Measurements from ENCODE around the gene ZNF205.

Gene ZNF205

DNA sequence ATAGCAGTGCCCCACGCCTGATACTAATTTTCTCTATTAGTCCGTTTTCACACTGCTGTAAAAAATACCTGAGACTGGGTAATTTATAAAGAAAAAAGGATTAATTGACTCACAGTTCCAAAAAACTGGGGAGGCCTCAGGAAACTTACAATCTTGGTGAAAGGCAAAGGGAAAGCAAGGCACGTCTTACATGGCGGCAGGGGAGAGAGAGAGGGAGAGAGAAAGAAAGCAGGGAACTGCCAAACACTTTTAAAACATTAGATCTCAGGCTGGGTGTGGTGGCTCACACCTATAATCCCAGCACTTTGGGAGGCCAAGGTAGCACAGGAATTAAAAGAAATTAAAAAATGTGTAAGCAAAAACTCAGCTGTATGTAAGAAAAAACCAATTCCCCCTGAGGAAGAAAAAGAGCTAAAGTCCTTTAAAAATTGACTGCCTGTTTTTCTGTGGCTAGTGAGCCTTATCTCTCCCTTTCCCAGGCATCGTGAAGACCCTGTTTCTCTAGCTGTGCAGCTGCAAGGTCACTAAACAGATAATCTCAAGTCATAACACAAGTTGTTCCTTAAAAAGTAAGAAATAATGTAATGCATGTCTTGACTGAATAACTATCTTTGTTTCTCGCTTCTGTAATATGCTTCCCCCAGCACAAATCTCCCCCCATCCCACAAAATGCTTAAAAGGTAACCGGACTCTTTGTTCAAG is 27.3 kb upstream of the ZNF205 start:
- no peak for FAIRE-seq
- DNase-seq (ENCODE audit: low spot score), result no peak

- no peak for FAIRE-seq
These were observed 26.4 kb upstream of the ZNF205 start for GRCh38 chr16:3085868-3086595.

GRCh38 chr16:3086596-3087242 is 25.7 kb upstream of the ZNF205 start:
- no peak for FAIRE-seq
- DNase-seq (ENCODE audit: low spot score), result peak; percentile 57

More at GRCh38 chr16:3085868-3086595, 26.4 kb upstream of the ZNF205 start:
- no peak for DNase-seq (ENCODE audit: low spot score)

- no peak for FAIRE-seq
These were observed 24.8 kb upstream of the ZNF205 start for GRCh38 chr16:3087243-3088235.

DNA sequence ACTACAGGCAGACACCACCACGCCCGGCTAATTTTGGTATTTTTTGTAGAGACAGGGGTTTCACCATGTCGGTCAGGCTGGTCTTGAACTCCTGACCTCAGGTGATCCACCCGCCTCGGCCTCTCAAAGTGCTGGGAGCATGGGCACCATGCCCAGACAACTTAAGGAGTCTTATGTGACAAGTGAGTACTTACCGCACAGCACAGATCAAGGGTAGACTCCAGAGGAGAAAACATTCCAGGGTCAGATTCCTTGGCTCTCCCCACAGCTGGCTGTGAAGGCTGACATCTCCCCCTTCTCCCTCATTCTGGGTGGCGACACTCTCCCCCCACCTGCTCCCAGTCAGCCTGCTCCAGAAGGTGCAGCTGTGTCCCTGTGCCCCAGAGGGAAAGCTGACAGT is 23.9 kb upstream of the ZNF205 start:
- no peak for DNase-seq (ENCODE audit: low spot score)
- no peak for FAIRE-seq

More at GRCh38 chr16:3087243-3088235, 24.8 kb upstream of the ZNF205 start:
- DNase-seq (ENCODE audit: low spot score), result no peak

DNA sequence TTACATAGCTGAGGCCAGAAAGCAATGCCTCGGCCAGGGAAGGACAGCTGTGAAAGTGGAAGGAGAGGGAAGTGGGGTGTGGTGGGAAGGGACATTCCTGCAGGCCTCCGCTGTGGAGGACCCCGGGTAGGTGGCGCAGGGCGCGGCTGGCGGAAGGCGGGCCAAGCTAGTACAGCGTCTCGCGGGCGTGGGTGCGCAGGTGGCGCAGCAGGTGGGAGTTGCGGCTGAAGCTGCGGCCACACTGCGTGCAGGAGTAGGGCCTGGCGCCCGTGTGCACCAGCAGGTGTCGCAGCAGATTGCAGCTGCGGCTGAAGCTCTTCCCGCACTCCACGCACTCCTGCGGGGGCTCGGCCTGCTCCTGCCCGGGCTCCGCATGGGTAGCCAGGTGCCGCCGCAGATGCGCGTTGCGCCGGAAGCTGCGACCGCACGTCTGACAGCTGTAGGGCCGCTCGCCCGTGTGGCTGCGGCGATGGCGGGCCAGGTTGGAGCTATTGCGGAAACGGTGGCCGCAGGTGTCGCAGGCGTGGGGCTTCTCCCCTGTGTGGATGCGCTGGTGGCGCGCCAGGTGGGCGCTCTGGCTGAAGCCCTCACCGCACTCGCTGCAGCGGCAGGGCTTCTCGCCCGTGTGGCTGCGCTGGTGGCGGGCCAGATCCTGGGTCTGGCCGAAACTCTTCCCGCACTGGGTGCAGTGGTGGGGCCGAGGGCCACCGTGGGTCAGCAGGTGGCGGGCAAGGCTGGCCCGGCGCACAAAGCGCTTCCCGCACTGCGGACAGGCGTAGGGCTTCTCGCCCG is 23.3 kb upstream of the ZNF205 start:
- FAIRE-seq (no peak), DNase-seq (ENCODE audit: low spot score) (no peak)

DNA sequence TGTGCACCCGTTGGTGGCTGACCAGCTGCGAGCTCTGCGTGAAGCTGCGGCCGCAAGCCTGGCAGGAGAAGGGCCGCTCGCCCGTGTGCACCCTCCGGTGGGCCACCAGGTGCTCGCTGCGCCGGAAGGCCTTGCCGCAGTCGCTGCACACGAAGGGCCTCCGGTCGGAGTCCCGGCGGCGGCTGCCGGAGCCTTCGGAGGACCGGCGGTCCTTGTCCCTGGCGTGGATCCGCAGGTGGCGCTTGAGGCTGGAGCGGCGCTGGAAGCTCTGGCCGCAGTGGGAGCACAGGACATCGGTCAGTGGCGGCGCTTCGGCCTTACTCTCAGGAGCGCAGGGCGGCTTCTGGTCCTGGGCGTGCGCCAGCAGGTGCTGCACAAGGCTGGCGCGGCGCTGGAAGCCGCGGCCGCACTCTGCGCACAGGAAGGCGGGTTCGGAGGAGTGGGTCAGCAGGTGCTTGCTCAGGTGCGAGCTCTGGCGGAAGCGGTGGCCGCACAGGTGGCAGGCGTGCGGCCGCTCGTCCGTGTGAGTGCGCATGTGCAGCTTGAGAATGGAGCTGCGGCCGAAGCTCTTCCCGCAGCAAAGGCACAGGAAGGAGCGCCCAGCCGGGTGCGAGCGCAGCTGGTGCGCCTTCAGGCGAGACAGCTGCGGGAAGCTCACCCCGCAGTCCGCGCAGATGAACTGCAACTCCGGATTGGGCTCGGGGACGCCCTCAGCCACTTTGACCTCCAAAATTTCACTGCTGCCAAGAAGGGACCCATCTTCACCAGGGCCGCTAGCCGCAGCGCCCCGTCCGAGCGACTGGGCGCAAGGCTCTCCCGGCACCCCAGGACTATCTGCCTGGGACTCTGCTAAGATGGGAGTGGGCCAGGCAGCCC is 22.4 kb upstream of the ZNF205 start:
- DNase-seq (ENCODE audit: low spot score) (no peak), FAIRE-seq (no peak)

- DNase-seq (ENCODE audit: low spot score), result peak; percentile 4
- FAIRE-seq, result no peak
These were observed 20.8 kb upstream of the ZNF205 start for GRCh38 chr16:3091551-3091950.

- DNase-seq (ENCODE audit: low spot score) (no peak), FAIRE-seq (no peak)
These were observed 19.9 kb upstream of the ZNF205 start for GRCh38 chr16:3092501-3092941.

GRCh38 chr16:3094289-3095027 is 17.9 kb upstream of the ZNF205 start:
- DNase-seq (ENCODE audit: low spot score) (peak; percentile 24), FAIRE-seq (no peak)

DNA sequence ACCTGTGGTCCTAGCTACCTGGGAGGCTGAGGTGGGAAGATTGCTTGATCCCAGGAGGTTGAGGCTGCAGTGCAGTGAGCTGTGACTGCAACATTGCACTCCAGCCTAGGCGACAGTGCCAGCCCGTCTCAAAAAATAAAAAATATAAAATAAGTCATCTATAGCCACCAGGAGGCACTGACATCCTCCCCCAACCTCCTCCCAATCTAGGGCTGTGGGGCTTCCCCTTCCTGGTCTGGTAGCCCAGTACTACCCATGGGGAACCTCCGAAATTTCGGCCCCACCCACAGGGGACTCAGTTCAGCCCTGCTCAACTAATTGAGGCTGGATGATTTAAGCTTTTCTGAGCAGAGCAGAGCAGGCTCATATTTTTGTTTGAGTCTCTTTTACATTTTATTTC is 16.5 kb upstream of the ZNF205 start:
- FAIRE-seq (no peak), DNase-seq (ENCODE audit: low spot score) (no peak)

- DNase-seq (ENCODE audit: low spot score) (no peak), FAIRE-seq (no peak)
These were observed 16.0 kb upstream of the ZNF205 start for GRCh38 chr16:3096362-3096761.

DNA sequence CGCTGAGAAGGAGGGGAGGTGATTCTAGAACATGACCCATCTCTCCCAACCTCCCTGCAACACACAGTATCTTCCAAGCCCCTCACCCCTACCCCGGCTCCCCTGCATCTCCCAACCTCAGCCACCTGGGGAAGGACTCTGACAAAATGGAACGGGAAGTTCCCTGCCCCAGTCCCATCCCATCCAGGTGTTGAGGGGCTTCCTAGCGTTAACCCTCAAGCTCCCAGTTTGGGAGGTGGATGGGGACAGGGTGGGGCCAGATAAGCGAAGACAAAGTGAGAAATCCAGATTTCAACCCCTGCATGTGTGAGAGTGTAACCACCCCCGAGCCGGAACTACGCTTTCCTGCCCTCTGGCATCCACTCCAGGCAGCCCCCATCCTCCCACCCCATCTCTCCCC is 15.1 kb upstream of the ZNF205 start:
- no peak for FAIRE-seq

DNA sequence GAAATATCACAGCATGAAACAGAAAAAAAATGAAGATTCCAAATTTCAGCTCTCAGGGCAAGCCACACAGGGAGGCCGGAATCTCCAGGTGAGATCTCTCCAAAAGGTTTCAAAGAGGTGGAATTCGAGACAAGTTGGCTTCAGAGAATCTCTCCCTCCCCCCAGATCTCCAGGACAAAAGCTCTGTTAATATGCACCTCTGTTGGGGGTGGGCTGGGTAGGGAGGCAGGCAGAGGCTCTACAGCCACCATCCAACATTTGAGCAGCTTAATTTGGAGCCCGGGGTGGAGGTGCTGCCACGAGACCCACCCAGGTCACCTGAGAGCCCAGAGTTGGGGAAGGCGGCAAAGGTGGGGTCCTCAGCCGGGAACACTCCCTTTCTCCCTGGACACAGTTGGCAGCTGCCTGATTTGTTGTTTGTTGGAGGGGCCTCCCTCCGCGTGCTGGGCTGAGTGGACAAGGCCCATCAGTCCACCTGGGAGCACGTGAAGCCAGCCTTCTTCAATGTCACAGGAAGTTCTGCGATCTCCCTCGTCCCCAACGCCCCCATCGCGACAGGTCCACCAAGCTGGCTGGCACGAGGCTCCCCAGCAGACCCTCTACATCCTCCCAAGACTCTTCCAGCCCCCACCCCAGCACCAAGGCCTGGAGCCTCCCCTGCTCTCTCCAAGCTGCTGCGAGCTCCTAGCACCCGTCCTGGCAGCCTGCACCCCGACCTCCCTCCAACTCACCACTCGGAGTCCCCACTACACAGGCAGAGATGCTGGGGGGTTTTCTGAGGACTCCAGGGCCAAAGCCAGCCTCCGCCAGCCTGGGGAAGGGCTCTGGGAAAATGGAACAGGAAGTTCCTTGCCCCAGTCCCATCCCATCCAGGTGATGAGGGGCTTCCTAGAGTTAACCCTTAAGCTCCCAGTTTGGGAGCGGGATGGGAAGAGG is 13.7 kb upstream of the ZNF205 start, which contains the start of gene ZSCAN10:
Gene ZSCAN10 (minus strand): TSS at position 836 of the 936 bp plus-strand sequence. CDS start 6,357 bp downstream, outside the sequence.
- DNase-seq (ENCODE audit: low spot score) (no peak), FAIRE-seq (no peak)

More for the DNA sequence above, 15.1 kb upstream of the ZNF205 start:
- no peak for DNase-seq (ENCODE audit: low spot score)

DNA sequence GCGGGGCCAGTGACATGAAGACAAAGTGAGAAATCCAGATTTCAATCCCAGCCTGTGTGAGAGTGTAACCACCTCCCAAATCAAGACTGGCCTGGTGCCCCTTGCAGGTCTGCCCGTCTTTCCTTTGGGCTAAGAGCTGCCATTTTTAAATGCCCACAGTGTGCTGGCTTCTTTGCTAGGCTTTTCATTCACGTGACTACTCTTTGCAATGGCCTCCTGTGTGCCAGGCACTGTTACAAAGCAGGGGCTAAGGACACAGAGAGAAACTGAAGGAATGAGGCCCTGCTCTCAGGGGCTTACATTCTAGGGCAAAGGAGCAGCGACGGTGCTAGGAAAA is 13.0 kb upstream of the ZNF205 start:
- DNase-seq (ENCODE audit: low spot score) (no peak), FAIRE-seq (no peak)

DNA sequence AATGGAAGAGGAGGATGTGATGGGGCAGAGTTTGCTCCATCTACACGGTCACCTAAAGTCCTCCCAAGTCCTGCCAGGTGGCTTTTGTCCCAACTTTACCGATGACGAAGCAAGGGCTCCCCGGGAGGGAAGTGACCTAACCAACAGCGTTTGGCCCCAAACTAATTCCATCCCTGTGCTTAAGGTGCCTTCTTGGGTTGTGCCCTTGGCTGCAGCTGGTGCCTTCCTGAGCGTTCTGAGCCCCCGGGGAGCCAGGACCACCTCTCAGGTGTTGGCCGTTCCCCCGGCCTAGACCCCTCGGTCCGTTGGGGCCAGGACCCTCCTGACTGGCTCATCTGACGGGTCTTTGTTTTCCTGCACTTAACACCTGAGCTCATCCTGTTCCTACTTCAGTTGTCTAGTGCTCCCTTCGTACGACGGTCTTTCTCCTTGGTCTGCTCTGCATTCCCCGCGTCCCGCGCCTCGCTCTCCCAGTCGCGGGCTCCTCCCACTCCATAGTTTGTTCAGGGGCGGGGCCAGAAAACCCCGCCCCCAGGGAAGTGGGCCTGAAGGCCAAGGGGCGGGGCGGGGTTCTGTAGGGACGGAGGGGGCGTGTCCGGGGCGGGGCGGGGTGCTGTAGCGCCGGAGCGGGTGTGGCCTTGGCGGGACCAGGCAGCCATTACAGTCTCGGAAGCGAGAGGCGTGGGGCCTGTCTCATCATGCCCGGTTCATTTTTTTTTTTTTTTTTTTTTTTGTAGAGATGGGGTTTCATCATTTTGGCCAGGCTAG is 12.5 kb upstream of the ZNF205 start:
- no peak for FAIRE-seq

More for the DNA sequence above, 12.5 kb upstream of the ZNF205 start:
- DNase-seq (ENCODE audit: low spot score), result peak; percentile 79
